Measurements from ENCODE around the gene ZNF652. TPM values are rescaled to one million over a fixed set of nuclear protein-coding genes. Genes with fewer than 3 reads are reported as not detected.
A peak's percentile ranks its signal among the peaks of the same experiment; 100 is the strongest.
"Not testable (repeated sequence)": the region's sequence is repeated elsewhere in the genome, so short reads cannot be mapped to it uniquely, and the experiment has no call there.

Gene ZNF652
- total and polyA plus RNA-seq, 4 donors: 7.5 to 52.8 (median 26.7) TPM

DNA sequence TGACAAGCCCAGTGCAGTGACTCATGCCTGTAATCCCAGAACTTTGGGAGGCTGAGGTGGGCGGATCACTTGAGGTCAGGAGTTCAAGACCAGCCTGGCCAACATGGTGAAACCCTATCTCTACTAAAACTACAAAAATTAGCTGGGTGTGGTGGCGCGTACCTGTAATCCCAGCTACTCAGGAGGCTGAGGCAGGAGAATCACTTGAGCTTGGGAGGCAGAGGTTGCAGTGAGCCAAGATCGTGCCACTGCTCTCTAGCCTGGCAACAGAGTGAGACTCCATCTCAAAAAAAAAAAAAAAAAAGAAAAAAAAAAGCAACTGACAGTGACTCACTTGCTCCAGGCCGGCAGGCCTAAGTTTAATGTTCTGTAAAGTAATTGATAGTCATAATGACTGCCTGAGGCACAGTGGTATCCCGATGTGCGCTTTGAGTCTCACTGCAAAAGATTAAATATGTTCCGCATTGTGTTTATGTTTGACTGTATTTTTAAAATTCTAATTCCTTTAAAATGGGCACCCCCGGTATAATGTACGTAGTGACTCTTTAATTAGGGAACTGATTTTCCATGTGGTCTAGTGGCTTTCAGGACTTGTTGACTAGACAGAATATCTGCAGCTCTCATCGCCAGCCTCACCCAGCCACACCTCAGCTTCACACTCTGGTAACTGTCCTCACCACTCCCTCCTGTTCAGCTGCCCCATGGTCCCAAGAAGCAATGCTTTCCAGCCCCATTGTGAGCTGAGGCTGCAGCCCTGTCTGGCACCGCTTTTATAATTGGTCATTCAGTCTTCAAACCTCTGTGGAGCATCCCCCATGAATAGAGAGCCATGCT is 27.7 kb upstream of the ZNF652 start:
- H3K27me3 ChIP-seq (ENCODE audit: control insufficient read depth in 1 of 2, insufficient read depth in 2 of 2, low read length in 1 of 2); DNase-seq; H3K4me1 ChIP-seq (ENCODE audit: control insufficient read depth in 1 of 2, insufficient read depth in 2 of 2, low read length in 2 of 2); H3K27ac ChIP-seq (ENCODE audit: low read depth in 1 of 2, low read length in 2 of 2); H3K4me3 ChIP-seq (ENCODE audit: low read length in 2 of 2); intact Hi-C loops (cut with DNase I); H3K9me3 ChIP-seq (ENCODE audit: control insufficient read depth, low read length); H3K36me3 ChIP-seq (ENCODE audit: control insufficient read depth in 1 of 2, insufficient read depth in 2 of 2, low read length in 1 of 2); ATAC-seq (ENCODE audit: low FRiP score): not testable (repeated sequence)
- WGBS, 2 donors: 87 to 89% methylated on average over 12 of the region's 12 CpGs

DNA sequence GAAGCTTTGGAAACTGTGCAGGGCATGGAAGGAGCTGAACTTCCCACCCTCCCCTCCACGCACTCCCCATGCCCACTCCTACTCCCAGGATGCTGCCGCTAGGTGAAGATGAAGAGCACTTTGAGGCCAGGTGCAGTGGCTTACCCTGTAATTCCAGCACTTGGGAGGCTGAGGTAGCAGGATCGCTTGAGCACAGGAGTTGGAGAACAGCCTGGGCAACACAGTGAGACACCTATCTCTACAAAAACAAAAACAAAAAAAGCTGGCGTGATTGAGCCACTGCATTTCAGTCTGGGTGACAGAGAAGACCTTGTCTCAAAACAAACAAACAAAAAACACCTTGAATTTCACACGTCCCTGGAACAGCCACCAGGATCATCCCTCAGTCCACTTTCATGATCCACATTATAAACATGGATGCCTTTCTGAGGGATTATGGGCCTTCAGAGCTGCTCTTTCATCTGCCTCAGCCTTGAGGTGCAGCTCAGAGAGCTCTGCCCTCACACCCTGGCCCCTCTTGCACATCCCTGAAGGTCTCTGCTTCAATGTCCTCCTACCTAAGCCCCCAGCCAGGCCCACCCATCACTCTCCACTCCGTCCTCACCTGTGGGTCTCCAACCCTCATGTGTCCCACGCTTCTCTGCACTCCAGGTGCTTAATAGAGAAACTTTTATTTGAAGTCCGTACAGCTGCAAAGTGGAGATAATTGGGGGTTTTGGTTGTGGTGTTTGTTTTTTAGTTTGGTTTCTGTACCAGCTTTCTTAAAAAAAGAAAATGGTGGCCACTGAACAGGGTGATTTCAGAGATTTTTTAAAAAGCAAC is 26.9 kb upstream of the ZNF652 start:
- Histone ChIP-seq H3K4me1 (ENCODE audit: control insufficient read depth in 1 of 2, insufficient read depth in 2 of 2, low read length in 2 of 2) (no peaks in the 10 kb centered on the region), H3K27ac (ENCODE audit: low read depth in 1 of 2, low read length in 2 of 2) (no peak overlapping the region), H3K4me3 (ENCODE audit: low read length in 2 of 2) (no peak overlapping the region), H3K9me3 (ENCODE audit: control insufficient read depth, low read length) (no peaks in the 10 kb centered on the region), H3K36me3 (ENCODE audit: control insufficient read depth in 1 of 2, insufficient read depth in 2 of 2, low read length in 1 of 2) (no peaks in the 10 kb centered on the region), H3K27me3 (ENCODE audit: control insufficient read depth in 1 of 2, insufficient read depth in 2 of 2, low read length in 1 of 2) (no peaks in the 10 kb centered on the region)
- 92 to 94% methylated on average over 8 of the region's 8 CpGs for whole genome bisulfite sequencing, 2 donors
- intact Hi-C loops (cut with DNase I): no loop called here
- DNase-seq (no peak), ATAC-seq (ENCODE audit: low FRiP score) (no peak)

DNA sequence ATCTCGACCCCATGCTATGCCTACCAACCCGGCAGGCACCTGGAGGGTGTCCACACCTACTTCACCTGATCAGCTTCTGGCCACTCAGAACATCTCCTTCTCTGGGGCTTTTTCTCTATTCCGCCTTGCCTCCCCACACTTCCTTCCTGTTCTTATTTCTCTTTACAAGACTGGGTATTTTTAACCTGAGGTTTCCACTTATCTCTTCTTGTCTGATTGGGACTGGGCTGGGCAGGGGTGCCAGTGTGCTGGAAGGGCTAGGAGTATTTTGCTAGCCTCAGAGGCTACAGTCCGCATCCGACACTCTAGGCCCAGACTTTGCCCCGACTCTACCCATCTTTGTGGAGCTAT is 26.2 kb upstream of the ZNF652 start:
- H3K27me3 ChIP-seq (ENCODE audit: control insufficient read depth in 1 of 2, insufficient read depth in 2 of 2, low read length in 1 of 2): no peaks in the 10 kb centered on the region
- WGBS, 2 donors: 94% methylated on average over 6 of the region's 6 CpGs
- H3K4me3 ChIP-seq (ENCODE audit: low read length in 2 of 2): no peak overlapping the region
- no peaks in the 10 kb centered on the region for H3K9me3 ChIP-seq (ENCODE audit: control insufficient read depth, low read length)
- H3K4me1 ChIP-seq (ENCODE audit: control insufficient read depth in 1 of 2, insufficient read depth in 2 of 2, low read length in 2 of 2): no peaks in the 10 kb centered on the region
- intact Hi-C loops (cut with DNase I): no loop called here
- H3K36me3 ChIP-seq (ENCODE audit: control insufficient read depth in 1 of 2, insufficient read depth in 2 of 2, low read length in 1 of 2): no peaks in the 10 kb centered on the region
- ATAC-seq (ENCODE audit: low FRiP score): no peak
- no peak overlapping the region for H3K27ac ChIP-seq (ENCODE audit: low read depth in 1 of 2, low read length in 2 of 2)
- DNase-seq: no peak

GRCh38 chr17:49387498-49388289 is 25.6 kb upstream of the ZNF652 start:
- intact Hi-C loops (cut with DNase I): no loop called here
- WGBS, 2 donors: 90 to 92% methylated on average over 11 of the region's 11 CpGs

GRCh38 chr17:49386373-49386772 is 24.3 kb upstream of the ZNF652 start:
- H3K4me1 ChIP-seq (ENCODE audit: control insufficient read depth in 1 of 2, insufficient read depth in 2 of 2, low read length in 2 of 2): no peaks in the 10 kb centered on the region
- H3K4me3 ChIP-seq (ENCODE audit: low read length in 2 of 2): no peak overlapping the region
- no peak for ATAC-seq (ENCODE audit: low FRiP score)
- 95% methylated on average over 10 of the region's 10 CpGs for WGBS, 2 donors
- H3K27ac ChIP-seq (ENCODE audit: low read depth in 1 of 2, low read length in 2 of 2): no peak overlapping the region
- no peaks in the 10 kb centered on the region for H3K9me3 ChIP-seq (ENCODE audit: control insufficient read depth, low read length)
- H3K27me3 ChIP-seq (ENCODE audit: control insufficient read depth in 1 of 2, insufficient read depth in 2 of 2, low read length in 1 of 2): no peaks in the 10 kb centered on the region
- H3K36me3 ChIP-seq (ENCODE audit: control insufficient read depth in 1 of 2, insufficient read depth in 2 of 2, low read length in 1 of 2): no peaks in the 10 kb centered on the region
- no peak for DNase-seq
- intact Hi-C loops (cut with DNase I): no loop called here

More at GRCh38 chr17:49387498-49388289, 25.6 kb upstream of the ZNF652 start:
- DNase-seq (no peak), ATAC-seq (ENCODE audit: low FRiP score) (no peak)
- H3K9me3 ChIP-seq (ENCODE audit: control insufficient read depth, low read length): no peaks in the 10 kb centered on the region
- H3K4me1 ChIP-seq (ENCODE audit: control insufficient read depth in 1 of 2, insufficient read depth in 2 of 2, low read length in 2 of 2): no peaks in the 10 kb centered on the region
- no peaks in the 10 kb centered on the region for H3K27me3 ChIP-seq (ENCODE audit: control insufficient read depth in 1 of 2, insufficient read depth in 2 of 2, low read length in 1 of 2)
- H3K36me3 ChIP-seq (ENCODE audit: control insufficient read depth in 1 of 2, insufficient read depth in 2 of 2, low read length in 1 of 2): no peaks in the 10 kb centered on the region
- H3K27ac ChIP-seq (ENCODE audit: low read depth in 1 of 2, low read length in 2 of 2): no peak overlapping the region
- H3K4me3 ChIP-seq (ENCODE audit: low read length in 2 of 2): no peak overlapping the region

DNA sequence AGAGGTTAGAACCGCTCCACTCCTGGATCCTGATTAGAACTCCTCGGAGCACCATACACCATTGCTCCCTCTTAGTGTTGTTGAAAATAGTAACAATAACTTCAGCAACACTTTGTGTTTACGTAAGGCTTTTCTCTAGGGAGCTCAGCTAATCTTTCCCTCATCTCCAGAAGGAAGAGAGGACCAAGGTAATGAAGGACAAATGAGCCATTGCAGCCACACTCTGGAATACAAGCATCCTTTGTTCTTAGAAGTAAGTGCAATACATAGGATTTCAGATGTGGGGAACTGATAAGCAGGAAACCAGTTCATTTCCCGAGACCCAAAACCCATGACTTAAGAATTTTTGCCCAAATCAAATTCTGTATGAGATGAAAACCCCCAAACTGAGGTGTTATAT is 22.9 kb upstream of the ZNF652 start:
- intact Hi-C loops (cut with DNase I): no loop called here
- ATAC-seq (ENCODE audit: low FRiP score): no peak
- 83 to 87% methylated on average over 4 of the region's 4 CpGs for WGBS, 2 donors
- no peak for DNase-seq
- Histone ChIP-seq H3K4me1 (ENCODE audit: control insufficient read depth in 1 of 2, insufficient read depth in 2 of 2, low read length in 2 of 2) (no peaks in the 10 kb centered on the region), H3K27ac (ENCODE audit: low read depth in 1 of 2, low read length in 2 of 2) (no peak overlapping the region), H3K36me3 (ENCODE audit: control insufficient read depth in 1 of 2, insufficient read depth in 2 of 2, low read length in 1 of 2) (no peaks in the 10 kb centered on the region), H3K4me3 (ENCODE audit: low read length in 2 of 2) (no peak overlapping the region), H3K27me3 (ENCODE audit: control insufficient read depth in 1 of 2, insufficient read depth in 2 of 2, low read length in 1 of 2) (no peaks in the 10 kb centered on the region), H3K9me3 (ENCODE audit: control insufficient read depth, low read length) (no peaks in the 10 kb centered on the region)

DNA sequence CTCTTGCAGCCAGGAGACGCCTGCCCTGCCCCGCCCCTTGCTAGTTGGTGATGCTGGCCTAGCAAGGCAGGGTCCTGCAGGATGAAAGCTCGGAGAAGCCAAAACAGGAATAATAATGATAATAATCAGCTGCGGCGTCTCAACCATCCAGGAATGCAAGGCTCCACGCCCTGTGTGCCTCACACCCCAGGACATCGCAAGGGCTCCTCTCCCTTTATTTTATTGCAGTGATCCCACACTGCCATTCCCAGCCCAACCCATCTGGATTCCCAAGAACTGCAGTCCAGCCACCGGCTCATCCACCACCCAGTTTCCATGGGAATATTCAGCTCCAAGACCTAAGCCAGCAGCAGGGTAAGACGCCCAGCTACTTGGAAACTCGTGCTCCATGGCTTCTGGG is 21.0 kb upstream of the ZNF652 start:
- intact Hi-C loops (cut with DNase I): no loop called here
- no peaks in the 10 kb centered on the region for H3K36me3 ChIP-seq (ENCODE audit: control insufficient read depth in 1 of 2, insufficient read depth in 2 of 2, low read length in 1 of 2)
- H3K4me1 ChIP-seq (ENCODE audit: control insufficient read depth in 1 of 2, insufficient read depth in 2 of 2, low read length in 2 of 2): no peaks in the 10 kb centered on the region
- DNase-seq: no peak
- no peaks in the 10 kb centered on the region for H3K27me3 ChIP-seq (ENCODE audit: control insufficient read depth in 1 of 2, insufficient read depth in 2 of 2, low read length in 1 of 2)
- no peak overlapping the region for H3K4me3 ChIP-seq (ENCODE audit: low read length in 2 of 2)
- no peak overlapping the region for H3K27ac ChIP-seq (ENCODE audit: low read depth in 1 of 2, low read length in 2 of 2)
- WGBS, 2 donors: 83 to 88% methylated on average over 10 of the region's 10 CpGs
- H3K9me3 ChIP-seq (ENCODE audit: control insufficient read depth, low read length): no peaks in the 10 kb centered on the region
- no peak for ATAC-seq (ENCODE audit: low FRiP score)

DNA sequence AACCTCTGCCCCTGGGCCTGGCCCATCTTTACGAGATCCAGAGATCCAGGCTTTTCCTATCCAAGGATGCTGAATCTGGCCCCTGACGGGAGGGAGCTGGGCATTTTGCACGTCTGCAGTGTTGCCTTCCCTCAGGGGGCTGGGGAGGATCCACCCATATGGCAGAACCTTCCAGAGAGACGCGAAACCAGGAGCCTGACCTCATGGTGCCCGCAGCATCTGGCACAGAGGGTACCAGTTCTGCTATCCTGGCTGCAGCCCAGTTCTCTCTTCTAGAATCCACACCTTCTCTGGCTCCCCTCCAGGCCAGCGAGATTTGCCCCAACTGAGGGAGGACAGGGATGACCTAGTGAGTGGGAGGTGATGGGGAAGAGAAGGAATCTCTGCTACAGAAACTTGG is 20.5 kb upstream of the ZNF652 start:
- no peak for ATAC-seq (ENCODE audit: low FRiP score)
- no peaks in the 10 kb centered on the region for H3K4me1 ChIP-seq (ENCODE audit: control insufficient read depth in 1 of 2, insufficient read depth in 2 of 2, low read length in 2 of 2)
- no peaks in the 10 kb centered on the region for H3K27me3 ChIP-seq (ENCODE audit: control insufficient read depth in 1 of 2, insufficient read depth in 2 of 2, low read length in 1 of 2)
- intact Hi-C loops (cut with DNase I): no loop called here
- no peaks in the 10 kb centered on the region for H3K36me3 ChIP-seq (ENCODE audit: control insufficient read depth in 1 of 2, insufficient read depth in 2 of 2, low read length in 1 of 2)
- no peaks in the 10 kb centered on the region for H3K9me3 ChIP-seq (ENCODE audit: control insufficient read depth, low read length)
- 60 to 62% methylated on average over 7 of the region's 7 CpGs for WGBS, 2 donors
- no peak overlapping the region for H3K27ac ChIP-seq (ENCODE audit: low read depth in 1 of 2, low read length in 2 of 2)
- H3K4me3 ChIP-seq (ENCODE audit: low read length in 2 of 2): no peak overlapping the region
- DNase-seq: peak in 1 of 2 donors; percentile 49

Data from aorta (tissue), 5 donors.